Calu3 (cell line): ENCODE measurements around the gene SLC9A3. TPM values are rescaled to one million over a fixed set of nuclear protein-coding genes. Genes with fewer than 3 reads are reported as not detected.

Source experiments
- BruUV-seq: library from RNA; stranded (reverse); fragments of 400-500 nt; replicated peaks from 2 replicates; lab custom pipeline; 2021; lab: Mats Ljungman, UMichigan
- CTCF ChIA-PET: fragments of 300-600 bp; sonication (Branson Sonifier 250); formaldehyde crosslinking; loops from one replicate; lab custom pipeline; 2022; ENCODE audit warnings: antibody characterized with exemption; lab: Charles Lee
- DNase-seq: peaks from one replicate; pipeline ENCODE4 v3.0.0; 2022
- H3K27ac Mint-ChIP-seq: one replicate; pipeline ENCODE4 v1.8.0; 2022; ENCODE audit warnings: mixed read lengths; ENCODE audit not compliant: unreplicated experiment
- H3K27me3 Mint-ChIP-seq: one replicate; pipeline ENCODE4 v1.8.0; 2022; ENCODE audit warnings: mixed read lengths; ENCODE audit not compliant: unreplicated experiment
- H3K36me3 Mint-ChIP-seq: one replicate; pipeline ENCODE4 v1.8.0; 2022; ENCODE audit warnings: mild to moderate bottlenecking, moderate library complexity, mixed read lengths; ENCODE audit not compliant: insufficient read depth, unreplicated experiment
- H3K4me1 Mint-ChIP-seq: one replicate; pipeline ENCODE4 v1.8.0; 2022; ENCODE audit warnings: mild to moderate bottlenecking, low read depth, mixed read lengths; ENCODE audit not compliant: unreplicated experiment
- H3K4me3 Mint-ChIP-seq: one replicate; pipeline ENCODE4 v1.8.0; 2022; ENCODE audit warnings: mild to moderate bottlenecking, low read depth, moderate library complexity, mixed read lengths; ENCODE audit not compliant: unreplicated experiment
- H3K9me3 Mint-ChIP-seq: one replicate; pipeline ENCODE4 v1.8.0; 2022; ENCODE audit warnings: low read depth, mixed read lengths; ENCODE audit not compliant: unreplicated experiment
- CTCF ChIP-seq: fragments of 200-600 bp; IDR thresholded peaks from one replicate; pipeline ENCODE4 v1.8.0; 2022; ENCODE audit warnings: antibody characterized with exemption; ENCODE audit not compliant: unreplicated experiment
- intact Hi-C: fragments of 100-400 bp; cut with micrococcal nuclease; formaldehyde crosslinking; loops from one replicate; pipeline ENCODE4 v1.10.0; 2022; ENCODE audit not compliant: unreplicated experiment
- total RNA-seq: library from RNA; stranded (reverse); gene quantifications from 2 replicates; pipeline ENCODE4 v1.2.3, GENCODE V29; 2022

SLC9A3 gene
- total RNA-seq, 1 experiment from 2014 or later = 1.1 TPM

DNA sequence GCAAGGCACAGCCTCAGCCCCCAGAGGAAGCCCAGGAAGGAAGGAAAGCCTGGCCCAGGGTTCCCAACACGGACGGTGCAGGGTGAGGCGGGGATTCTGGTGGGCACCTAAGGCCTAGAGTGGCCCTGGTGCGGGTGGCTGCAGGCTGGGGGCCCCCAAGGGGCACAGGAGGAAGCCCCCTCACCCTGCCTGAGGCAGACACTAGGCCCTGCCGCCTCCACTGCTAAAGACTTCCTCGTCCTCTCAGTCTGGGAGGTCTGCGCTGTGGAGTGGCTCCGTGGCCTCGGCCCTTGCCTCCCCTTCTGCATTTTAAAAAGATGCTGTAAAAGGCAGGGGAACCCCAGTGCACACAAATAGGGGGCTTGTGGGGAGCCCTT lies 3.4 kb downstream of the SLC9A3 start:
- Mint-ChIP-seq H3K9me3 (peaks cover 8% of the 10 kb centered on the region), H3K27ac (no peak overlapping the region), H3K4me3 (no peak overlapping the region), H3K4me1 (no peaks in the 10 kb centered on the region), H3K36me3 (peaks cover 4% of the 10 kb centered on the region), H3K27me3 (peaks cover 84% of the 10 kb centered on the region)
- no TSS peak for BruUV-seq
- DNase-seq = no peak
- no peak for TF ChIP-seq CTCF
- intact Hi-C loops = no loop called here
- CTCF ChIA-PET = no interaction called here

GRCh38 chr5:520196-520849 lies 3.9 kb downstream of the SLC9A3 start:
- Mint-ChIP-seq H3K36me3 (peaks cover 4% of the 10 kb centered on the region), H3K27me3 (peaks cover 84% of the 10 kb centered on the region), H3K27ac (no peak overlapping the region), H3K9me3 (peaks cover 8% of the 10 kb centered on the region), H3K4me3 (no peak overlapping the region), H3K4me1 (no peaks in the 10 kb centered on the region)
- no peak for DNase-seq
- intact Hi-C loops = no loop called here
- CTCF ChIA-PET = no interaction called here
- no peak for TF ChIP-seq CTCF
- BruUV-seq = no TSS peak

DNA sequence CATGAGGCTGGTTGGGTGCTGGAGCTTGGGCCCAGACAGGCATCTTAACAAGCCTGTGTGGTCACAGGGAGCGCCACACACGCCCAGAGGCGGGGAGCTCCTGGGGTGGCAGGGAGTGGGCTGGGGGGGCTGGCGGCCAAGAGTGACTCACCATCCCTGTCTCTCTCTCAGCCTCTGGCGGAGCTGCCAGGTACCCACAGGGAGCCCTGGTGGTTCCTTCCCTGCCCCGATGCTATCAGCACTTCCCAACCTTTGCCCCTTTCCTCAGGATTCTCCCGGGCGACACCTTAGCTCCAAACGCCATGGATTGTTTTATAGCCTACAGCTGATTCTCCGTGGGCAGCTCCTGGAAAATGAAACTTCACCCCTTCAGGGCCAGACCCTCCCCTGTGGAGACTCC lies 5.5 kb downstream of the SLC9A3 start:
- H3K9me3 Mint-ChIP-seq = peaks cover 8% of the 10 kb centered on the region
- peaks cover 88% of the 10 kb centered on the region for H3K27me3 Mint-ChIP-seq
- DNase-seq = no peak
- no peak for TF ChIP-seq CTCF
- no TSS peak for BruUV-seq
- H3K4me1 Mint-ChIP-seq = no peaks in the 10 kb centered on the region
- CTCF ChIA-PET = no interaction called here
- intact Hi-C loops = no loop called here
- no peak overlapping the region for H3K27ac Mint-ChIP-seq
- H3K4me3 Mint-ChIP-seq = no peak overlapping the region
- peaks cover 4% of the 10 kb centered on the region for H3K36me3 Mint-ChIP-seq

DNA sequence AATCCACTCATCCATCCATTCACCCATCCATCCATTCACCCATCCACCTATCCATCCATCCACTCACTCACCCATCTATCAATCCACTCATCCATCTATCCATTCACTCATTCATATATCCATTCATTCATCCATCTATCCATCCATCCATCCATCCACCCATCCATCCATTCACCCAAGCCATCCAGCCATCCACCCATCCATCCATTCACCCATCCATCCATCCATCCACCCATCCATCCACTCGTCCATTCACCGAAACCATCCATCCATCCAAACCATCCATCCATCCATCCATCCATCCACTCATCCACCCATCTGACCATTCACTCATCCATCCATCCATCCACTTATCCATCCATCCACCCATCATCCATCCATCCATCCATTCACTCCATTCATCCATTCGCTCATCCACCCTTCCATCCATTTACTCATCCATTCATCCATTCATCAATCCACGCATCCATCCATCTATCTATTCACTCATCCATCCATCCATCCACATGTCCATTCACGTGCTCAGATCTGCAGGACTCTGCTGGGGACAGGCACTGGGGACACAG lies 6.6 kb downstream of the SLC9A3 start:
- intact Hi-C loops = no loop called here
- Mint-ChIP-seq H3K27me3 (peaks cover 88% of the 10 kb centered on the region), H3K36me3 (peaks cover 4% of the 10 kb centered on the region), H3K4me3 (no peak overlapping the region), H3K9me3 (peaks cover 8% of the 10 kb centered on the region), H3K27ac (no peak overlapping the region), H3K4me1 (no peaks in the 10 kb centered on the region)
- CTCF ChIA-PET = no interaction called here
- no TSS peak for BruUV-seq
- no peak for TF ChIP-seq CTCF
- no peak for DNase-seq
